ENCODE measurements around the gene IPO4. TPM values are rescaled to one million over a fixed set of nuclear protein-coding genes. Genes with fewer than 3 reads are reported as not detected.

Gene IPO4
- total and polyA plus RNA-seq, 2 of the 13 experiments (the other 11 are each of a cell fraction or from before 2014, with no cell fraction given), result 39.0 to 179 TPM

- TF ChIP-seq ZNF746 (CRISPR knock-in tag; IDR thresholded peaks at IDR 0.05), result no peak
- TF ChIP-seq THAP7 (CRISPR knock-in tag; IDR thresholded peaks at IDR 0.05), result no peak; the same call in 1 of the 2 replicates
- no peak; the same call in 1 of the 2 replicates for TF ChIP-seq MED13 (CRISPR knock-in tag; IDR thresholded peaks at IDR 0.05)
- TF ChIP-seq ZFYVE20 (CRISPR knock-in tag; IDR thresholded peaks at IDR 0.05; ENCODE audit: borderline replicate concordance, low read depth), result no peak
- TF ChIP-seq BCL6 (CRISPR knock-in tag; IDR thresholded peaks at IDR 0.05), result no peak; the same call in 1 of the 2 replicates
- TF ChIP-seq GPBP1L1 (CRISPR knock-in tag; IDR thresholded peaks at IDR 0.05), result no peak
- TF ChIP-seq SAP130 (CRISPR knock-in tag; IDR thresholded peaks at IDR 0.05; ENCODE audit: low read depth), result peak; percentile 89
- TF ChIP-seq ATAD3A (CRISPR knock-in tag; IDR thresholded peaks at IDR 0.05), result no peak
- TF ChIP-seq GZF1 (CRISPR knock-in tag; IDR thresholded peaks at IDR 0.05), result peak; percentile 14; the same call in 1 of the 2 replicates
- peak; percentile 25; the same call in 1 of the 2 replicates for TF ChIP-seq NCOA5 (CRISPR knock-in tag; IDR thresholded peaks at IDR 0.05)
- TF ChIP-seq ZNF282 (IDR thresholded peaks at IDR 0.05; ENCODE audit: partially characterized antibody), result no peak
- no peak for TF ChIP-seq ZNF382 (CRISPR knock-in tag; IDR thresholded peaks at IDR 0.05; ENCODE audit: borderline replicate concordance)
- peak; percentile 80; the same call in 2 of the 3 replicates for TF ChIP-seq MXI1 (IDR thresholded peaks at IDR 0.05; ENCODE audit: borderline replicate concordance, low read depth, low read length)
- TF ChIP-seq KLF9 (CRISPR knock-in tag; IDR thresholded peaks at IDR 0.05; ENCODE audit: low read depth), result no peak
- TF ChIP-seq ZNF496 (CRISPR knock-in tag; IDR thresholded peaks at IDR 0.05; ENCODE audit: insufficient replicate concordance), result no peak
- TF ChIP-seq ZBTB46 (CRISPR knock-in tag; IDR thresholded peaks at IDR 0.05; ENCODE audit: borderline replicate concordance), result 0 out of 2 replicates have a peak, but pooled peaks have one; percentile 4
- TF ChIP-seq TRIM22 (IDR thresholded peaks at IDR 0.05), result no peak
- TF ChIP-seq SIX4 (CRISPR knock-in tag; IDR thresholded peaks at IDR 0.05), result peak; percentile 51
- TF ChIP-seq SMARCE1 (IDR thresholded peaks at IDR 0.05; ENCODE audit: borderline replicate concordance), result no peak
- TF ChIP-seq ZNF792 (CRISPR knock-in tag; IDR thresholded peaks at IDR 0.05), result no peak; the same call in 1 of the 2 replicates
- no peak for TF ChIP-seq MAX (IDR thresholded peaks at IDR 0.05)
- TF ChIP-seq PRMT3 (CRISPR knock-in tag; IDR thresholded peaks at IDR 0.05; ENCODE audit: borderline replicate concordance, low read depth), result no peak
- no peak; the same call in none of the 2 replicates for TF ChIP-seq NFKB2 (CRISPR knock-in tag; IDR thresholded peaks at IDR 0.05; ENCODE audit: borderline replicate concordance)
- peak; percentile 84 for TF ChIP-seq KAT8 (CRISPR knock-in tag; IDR thresholded peaks at IDR 0.05)
These were observed 41.4 kb downstream of the IPO4 start, which contains the start of gene RNF31 (continued) for GRCh38 chr14:24146978-24147760.

Measured in HepG2 (cell line).